Upper lobe of left lung (tissue), 4 donors: ENCODE results near the gene LILRB5.
"Not testable (repeated sequence)": the region's sequence is repeated elsewhere in the genome, so short reads cannot be mapped to it uniquely, and the experiment has no call there.

Experiments
- EP300 ChIP-seq, 4 donors: sonication (generic); formaldehyde crosslinking; IDR thresholded peaks; one replicate each; pipeline ENCODE4 v1.5.1; 2017; ENCODE audit warnings: antibody characterized with exemption in 4 of 4, control low read depth in 2 of 4
- TF ChIP-seq, protein P1 (sequence below), 6 experiments: fragments of 450-650 bp in 4 of 6; fragments of 200-600 bp in 2 of 6; sonication (generic) in 2 of 6; IDR thresholded peaks; one replicate each; pipeline ENCODE4 v1.5.1; 2016 to 2019; ENCODE audit warnings: antibody characterized with exemption in 6 of 6

DNA sequence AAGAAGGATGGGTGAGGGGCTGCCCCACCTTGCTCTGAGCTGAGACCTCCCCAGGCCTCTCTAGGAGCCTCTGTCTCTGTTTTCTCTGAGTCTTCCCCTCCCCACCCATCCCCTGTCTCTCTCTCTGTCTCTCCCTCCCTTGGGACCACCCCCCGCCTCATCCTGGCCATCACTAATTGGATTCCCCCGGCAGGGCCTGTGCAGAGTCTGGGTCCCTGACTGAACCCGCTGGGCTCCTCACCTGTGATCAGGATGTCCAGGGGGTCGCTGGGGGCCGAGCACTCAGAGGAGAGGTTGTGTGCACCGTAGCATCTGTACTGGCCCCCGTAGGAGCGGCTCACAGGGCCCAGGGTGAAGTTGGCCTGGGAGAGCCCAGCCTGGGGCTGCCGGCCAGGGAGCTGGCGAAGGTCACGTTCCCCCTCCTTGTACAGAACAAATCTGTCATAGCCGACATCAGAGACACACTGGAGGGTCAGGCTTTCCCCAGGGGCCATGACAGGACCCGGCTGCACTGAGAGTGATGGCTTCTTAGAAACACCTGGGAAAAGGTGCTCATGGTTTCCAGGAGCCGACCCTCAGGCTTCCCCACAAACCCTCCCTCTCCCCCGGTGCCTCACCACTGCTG, 21.6 kb upstream of the LILRB5 start:
- TF ChIP-seq, protein P1, sequence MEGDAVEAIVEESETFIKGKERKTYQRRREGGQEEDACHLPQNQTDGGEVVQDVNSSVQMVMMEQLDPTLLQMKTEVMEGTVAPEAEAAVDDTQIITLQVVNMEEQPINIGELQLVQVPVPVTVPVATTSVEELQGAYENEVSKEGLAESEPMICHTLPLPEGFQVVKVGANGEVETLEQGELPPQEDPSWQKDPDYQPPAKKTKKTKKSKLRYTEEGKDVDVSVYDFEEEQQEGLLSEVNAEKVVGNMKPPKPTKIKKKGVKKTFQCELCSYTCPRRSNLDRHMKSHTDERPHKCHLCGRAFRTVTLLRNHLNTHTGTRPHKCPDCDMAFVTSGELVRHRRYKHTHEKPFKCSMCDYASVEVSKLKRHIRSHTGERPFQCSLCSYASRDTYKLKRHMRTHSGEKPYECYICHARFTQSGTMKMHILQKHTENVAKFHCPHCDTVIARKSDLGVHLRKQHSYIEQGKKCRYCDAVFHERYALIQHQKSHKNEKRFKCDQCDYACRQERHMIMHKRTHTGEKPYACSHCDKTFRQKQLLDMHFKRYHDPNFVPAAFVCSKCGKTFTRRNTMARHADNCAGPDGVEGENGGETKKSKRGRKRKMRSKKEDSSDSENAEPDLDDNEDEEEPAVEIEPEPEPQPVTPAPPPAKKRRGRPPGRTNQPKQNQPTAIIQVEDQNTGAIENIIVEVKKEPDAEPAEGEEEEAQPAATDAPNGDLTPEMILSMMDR (IDR thresholded peaks at IDR 0.05) = not testable (repeated sequence)
- not testable (repeated sequence) for TF ChIP-seq EP300 (IDR thresholded peaks at IDR 0.05)
